AG09319 (cell line): Measurements from ENCODE around the gene TRAPPC5.

ENCODE experiments used
- DNase-seq: peaks from one replicate; pipeline ENCODE4 v3.0.0-alpha.2; 2010; ENCODE audit warnings: low read depth; ENCODE audit errors: extremely low read depth
- TF ChIP-seq, protein P1 (sequence below): IDR thresholded peaks from 2 replicates; pipeline ENCODE4 v1.5.1; 2011; ENCODE audit warnings: low read depth, mild to moderate bottlenecking, inconsistent platforms, low read length, moderate library complexity

The TRAPPC5 gene

DNA sequence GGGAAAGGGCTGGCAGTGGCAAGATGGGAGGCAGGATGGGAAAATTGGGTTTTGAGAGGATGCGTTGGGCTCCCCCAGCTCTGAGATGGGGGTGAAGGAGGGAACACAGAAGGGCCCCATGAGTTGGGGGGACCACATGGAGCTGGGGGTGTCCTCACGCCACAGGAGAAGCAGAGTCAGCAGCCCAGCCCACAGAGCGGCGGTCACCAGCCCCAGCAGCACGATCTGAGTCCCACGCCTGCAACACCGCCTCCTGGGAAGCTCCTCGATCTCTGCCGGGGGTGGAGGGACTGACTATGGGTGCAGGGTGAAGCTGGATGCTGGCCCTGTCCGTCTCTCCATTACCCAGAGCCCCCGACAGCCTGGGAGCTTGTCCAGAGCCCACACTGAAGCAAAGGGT is 17.9 kb downstream of the TRAPPC5 start:
- TF ChIP-seq, protein P1, sequence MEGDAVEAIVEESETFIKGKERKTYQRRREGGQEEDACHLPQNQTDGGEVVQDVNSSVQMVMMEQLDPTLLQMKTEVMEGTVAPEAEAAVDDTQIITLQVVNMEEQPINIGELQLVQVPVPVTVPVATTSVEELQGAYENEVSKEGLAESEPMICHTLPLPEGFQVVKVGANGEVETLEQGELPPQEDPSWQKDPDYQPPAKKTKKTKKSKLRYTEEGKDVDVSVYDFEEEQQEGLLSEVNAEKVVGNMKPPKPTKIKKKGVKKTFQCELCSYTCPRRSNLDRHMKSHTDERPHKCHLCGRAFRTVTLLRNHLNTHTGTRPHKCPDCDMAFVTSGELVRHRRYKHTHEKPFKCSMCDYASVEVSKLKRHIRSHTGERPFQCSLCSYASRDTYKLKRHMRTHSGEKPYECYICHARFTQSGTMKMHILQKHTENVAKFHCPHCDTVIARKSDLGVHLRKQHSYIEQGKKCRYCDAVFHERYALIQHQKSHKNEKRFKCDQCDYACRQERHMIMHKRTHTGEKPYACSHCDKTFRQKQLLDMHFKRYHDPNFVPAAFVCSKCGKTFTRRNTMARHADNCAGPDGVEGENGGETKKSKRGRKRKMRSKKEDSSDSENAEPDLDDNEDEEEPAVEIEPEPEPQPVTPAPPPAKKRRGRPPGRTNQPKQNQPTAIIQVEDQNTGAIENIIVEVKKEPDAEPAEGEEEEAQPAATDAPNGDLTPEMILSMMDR, result no peak

DNA sequence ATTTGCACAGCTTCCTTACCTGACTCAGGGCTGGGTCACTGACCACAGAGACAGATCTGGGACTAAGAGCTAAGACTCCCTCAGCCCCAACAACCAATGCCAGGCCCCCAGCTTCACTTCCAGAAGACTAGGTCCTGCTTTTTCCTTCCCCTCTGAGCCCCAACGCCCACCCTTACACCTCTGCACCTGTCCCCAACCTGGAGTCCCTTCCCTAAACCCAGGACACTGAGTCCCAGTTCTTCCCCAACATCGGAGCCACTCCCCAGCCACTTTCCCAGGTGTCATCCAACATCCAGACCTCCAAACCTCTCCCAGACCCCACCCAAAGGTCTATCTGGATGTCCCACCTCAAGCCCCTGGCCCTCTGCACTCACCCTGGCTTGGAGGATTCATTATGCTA is 18.4 kb downstream of the TRAPPC5 start:
- TF ChIP-seq, protein P1, result no peak
- no peak for DNase-seq

More for the DNA sequence above, 17.9 kb downstream of the TRAPPC5 start:
- no peak for DNase-seq

DNA sequence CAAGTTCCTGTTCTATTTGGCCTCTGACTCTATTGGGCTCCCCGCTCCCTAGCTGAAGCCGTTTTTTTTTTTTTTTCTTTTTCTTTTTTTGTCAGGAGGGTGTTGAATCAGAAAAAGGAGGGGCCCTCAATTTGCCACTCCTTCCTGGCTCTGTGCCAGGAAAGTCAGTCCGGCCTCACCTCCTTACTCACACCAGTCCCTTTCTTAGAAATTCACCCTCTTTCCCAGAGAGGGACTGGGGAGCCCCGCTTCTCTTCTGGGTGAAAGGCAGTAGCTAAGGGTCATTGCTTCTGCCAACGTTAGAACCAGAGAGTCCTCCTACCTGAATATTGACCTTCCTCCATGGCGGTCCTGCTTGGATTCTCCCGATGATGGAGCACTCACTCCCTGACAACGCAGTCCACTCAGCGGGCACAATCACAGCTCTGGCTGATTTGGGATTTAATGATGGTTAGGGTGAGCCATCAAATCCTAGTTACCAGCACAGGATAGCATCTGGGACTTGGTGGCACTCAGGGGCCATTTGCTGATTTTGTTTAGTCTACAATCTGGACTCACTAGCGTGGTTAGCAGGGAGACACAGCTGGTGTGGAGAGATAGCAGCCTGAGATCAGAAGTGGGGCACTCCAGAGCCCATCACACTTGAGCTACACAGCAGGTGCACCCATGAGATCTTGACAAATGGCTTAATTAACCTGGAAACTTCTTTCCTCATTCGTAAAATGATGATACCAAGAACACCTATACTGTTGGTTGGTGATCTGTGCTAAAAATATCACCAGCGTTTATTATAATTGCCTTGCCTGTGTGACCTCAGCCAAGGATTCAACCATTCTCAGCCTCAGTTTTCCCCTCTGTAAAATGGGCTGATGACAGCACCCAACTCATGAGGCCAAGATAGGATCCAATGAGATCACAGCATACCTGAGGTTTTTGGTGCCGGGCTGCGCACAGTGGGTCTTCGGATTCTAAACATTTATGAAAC is 19.1 kb downstream of the TRAPPC5 start:
- no peak for DNase-seq
- TF ChIP-seq, protein P1, result no peak

DNA sequence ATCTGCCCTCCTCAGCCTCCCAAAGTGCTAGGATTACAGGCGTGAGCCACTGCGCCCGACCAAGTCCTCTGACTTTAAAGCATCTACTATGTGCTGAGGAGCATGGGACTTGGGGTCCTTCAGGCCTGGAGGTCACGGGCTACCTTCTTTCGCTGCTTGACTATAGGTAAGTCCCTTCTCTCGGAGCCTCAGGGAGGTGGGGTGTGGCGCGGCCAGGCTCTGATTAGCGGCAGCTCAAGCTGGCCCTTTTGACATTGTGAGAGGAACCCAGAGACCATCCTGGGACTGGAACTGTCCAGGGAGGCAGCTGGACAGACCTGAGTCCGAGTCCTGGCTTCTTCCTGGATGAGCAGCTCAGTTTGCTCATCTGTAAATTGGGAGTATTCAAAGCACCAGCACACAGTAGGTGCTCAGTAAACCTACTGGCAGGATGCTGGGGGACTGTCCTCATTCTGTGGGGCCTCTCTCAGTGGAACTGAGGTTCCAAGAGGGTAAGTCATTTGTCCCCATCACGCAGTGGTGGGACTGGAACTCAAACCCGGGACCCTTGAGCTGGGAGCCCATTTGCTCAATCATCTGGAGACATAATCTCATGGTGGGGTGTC is 20.5 kb downstream of the TRAPPC5 start:
- TF ChIP-seq, protein P1, result no peak
- no peak for DNase-seq

DNA sequence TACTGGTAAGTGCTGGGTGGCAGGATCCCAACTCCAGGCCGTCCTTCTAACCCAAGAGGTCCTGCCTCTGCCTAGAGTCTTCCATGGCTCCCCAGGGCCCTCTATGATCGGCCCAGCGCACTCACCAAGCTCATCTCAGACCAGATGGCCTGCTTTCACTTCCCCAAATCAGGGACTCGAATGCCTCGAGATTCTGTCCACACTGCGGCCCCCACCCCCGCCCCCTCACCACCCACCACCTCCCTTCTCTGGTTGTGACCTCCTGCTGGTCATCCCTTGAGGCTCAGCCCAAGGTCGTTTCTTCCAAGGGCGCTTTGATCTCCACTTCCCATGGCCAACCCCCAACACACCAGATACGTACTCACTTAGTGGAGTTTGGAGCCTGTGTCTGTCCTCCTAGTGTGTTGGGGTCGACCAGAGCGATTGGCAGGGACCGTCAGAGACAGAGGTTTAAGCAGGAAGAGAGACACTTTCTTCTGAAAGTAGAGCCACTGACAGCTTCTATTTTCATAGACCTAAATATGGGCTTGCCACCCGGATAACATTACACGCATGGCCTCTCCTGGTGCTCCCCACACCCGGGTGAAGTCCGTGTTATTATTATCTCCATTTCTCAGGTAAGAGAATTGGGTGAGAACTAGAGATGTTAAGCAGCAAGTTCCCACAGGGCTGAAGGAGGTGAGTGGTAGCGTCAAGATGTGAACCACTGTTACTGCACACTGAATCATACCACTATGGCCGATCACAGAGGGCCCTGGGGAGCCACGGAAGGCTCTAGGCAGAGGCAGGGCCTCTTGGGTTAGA is 21.2 kb downstream of the TRAPPC5 start, which contains the start of gene FCER2:
FCER2 (minus strand) TSS at position 478 of the 804 bp plus-strand sequence. CDS start 2,371 bp downstream, outside the sequence.
- DNase-seq, result no peak
- TF ChIP-seq, protein P1, result no peak

DNA sequence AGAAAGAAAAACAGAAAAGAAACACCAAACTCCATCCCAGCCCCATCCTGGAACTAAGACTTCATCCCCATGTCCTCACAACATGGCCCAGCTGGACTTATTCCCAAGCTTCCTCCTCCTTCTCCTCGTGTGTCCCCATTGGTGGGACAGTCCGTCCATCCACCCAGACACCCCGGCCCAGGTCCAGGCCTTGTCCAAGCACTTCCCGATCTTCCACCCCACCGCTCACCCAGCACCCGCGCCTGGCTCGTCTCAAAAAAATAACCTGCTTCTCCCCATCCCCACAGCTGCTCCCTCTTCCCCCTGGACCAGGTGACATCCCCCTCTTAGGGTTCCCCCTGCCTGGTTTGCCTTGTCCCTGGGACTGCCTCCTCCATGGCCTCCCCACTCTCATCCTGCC is 22.7 kb downstream of the TRAPPC5 start:
- no peak for DNase-seq
- TF ChIP-seq, protein P1, result no peak
